IPS-20b (cell line): ENCODE data around the gene ACYP2.
"Not testable (repeated sequence)": the region's sequence is repeated elsewhere in the genome, so short reads cannot be mapped to it uniquely, and the experiment has no call there.

Experiments used
- H3K27ac ChIP-seq: one replicate; pipeline ENCODE4 v1.5.1; 2013; ENCODE audit warnings: low read length
- H3K27me3 ChIP-seq: 2 replicates; pipeline ENCODE4 v1.6.1; 2013; ENCODE audit warnings: mild to moderate bottlenecking, low read length, inconsistent platforms; ENCODE audit not compliant: insufficient read depth
- H3K36me3 ChIP-seq: 2 replicates; pipeline ENCODE4 v1.6.1; 2013; ENCODE audit warnings: low read depth, mild to moderate bottlenecking, inconsistent platforms, low read length, moderate library complexity; ENCODE audit not compliant: insufficient read depth
- H3K4me1 ChIP-seq: 2 replicates; pipeline ENCODE4 v1.6.1; 2013; ENCODE audit warnings: mild to moderate bottlenecking, control low read depth, inconsistent platforms, low read length, moderate library complexity; ENCODE audit not compliant: insufficient read depth
- H3K4me3 ChIP-seq: 2 replicates; pipeline ENCODE4 v1.5.1; 2013; ENCODE audit warnings: mild to moderate bottlenecking, low read length, inconsistent platforms
- H3K9ac ChIP-seq: 2 replicates; pipeline ENCODE4 v1.6.1; 2013; ENCODE audit warnings: low read depth, mild to moderate bottlenecking, inconsistent platforms, low read length, moderate library complexity
- H3K9me3 ChIP-seq: 2 replicates; pipeline ENCODE4 v1.6.1; 2013; ENCODE audit warnings: mild to moderate bottlenecking, low read depth, low read length, inconsistent platforms; ENCODE audit not compliant: insufficient read depth

Gene ACYP2

DNA sequence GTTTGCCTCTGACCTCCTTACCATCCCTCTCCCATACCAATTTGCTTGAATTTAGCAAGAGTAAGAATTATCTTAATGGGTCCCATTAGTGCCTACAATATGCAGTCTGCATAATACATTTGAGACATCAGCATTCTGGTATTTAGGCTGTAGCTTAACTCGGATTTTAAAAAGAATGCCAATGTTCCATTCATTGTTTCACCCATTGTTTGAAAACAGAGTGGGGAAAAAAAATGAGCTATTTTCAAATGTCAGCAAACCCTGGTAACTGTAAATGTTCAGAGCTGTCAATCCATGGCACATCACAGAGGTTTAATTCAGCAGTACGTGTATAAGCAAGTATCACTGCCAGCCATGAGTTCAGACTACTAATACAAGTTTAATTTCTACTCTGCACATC, 202.6 kb downstream of the ACYP2 start:
- H3K9me3 ChIP-seq, result no peaks in the 10 kb centered on the region
- no peak overlapping the region for H3K4me3 ChIP-seq

DNA sequence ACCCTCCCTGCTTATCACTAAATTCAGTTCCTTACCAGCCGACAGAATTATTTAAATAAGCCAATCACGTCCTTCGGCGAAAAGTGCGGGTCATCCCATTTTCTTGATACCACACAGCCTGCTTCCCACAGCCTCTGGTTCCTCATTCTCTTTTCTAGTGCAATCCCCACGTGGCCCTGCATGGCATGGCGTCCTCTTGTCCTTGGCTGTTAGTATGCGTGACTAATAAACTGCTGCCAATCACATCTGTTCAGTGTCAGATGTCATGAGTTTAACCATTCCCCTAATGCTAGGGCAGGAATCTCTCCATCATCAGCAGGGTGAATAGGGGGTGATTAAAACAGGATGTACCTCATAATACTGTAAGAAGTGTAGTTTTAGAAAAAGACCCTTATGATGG, 203.4 kb downstream of the ACYP2 start:
- Histone ChIP-seq H3K4me1 (no peaks in the 10 kb centered on the region), H3K27me3 (no peaks in the 10 kb centered on the region), H3K27ac (no peak overlapping the region), H3K36me3 (no peaks in the 10 kb centered on the region), H3K9ac (no peak overlapping the region), H3K4me3 (no peak overlapping the region), H3K9me3 (no peaks in the 10 kb centered on the region)

More for the DNA sequence above, 202.6 kb downstream of the ACYP2 start:
- Histone ChIP-seq H3K27me3 (no peaks in the 10 kb centered on the region), H3K36me3 (no peaks in the 10 kb centered on the region), H3K4me1 (no peaks in the 10 kb centered on the region), H3K9ac (no peak overlapping the region), H3K27ac (no peak overlapping the region)

DNA sequence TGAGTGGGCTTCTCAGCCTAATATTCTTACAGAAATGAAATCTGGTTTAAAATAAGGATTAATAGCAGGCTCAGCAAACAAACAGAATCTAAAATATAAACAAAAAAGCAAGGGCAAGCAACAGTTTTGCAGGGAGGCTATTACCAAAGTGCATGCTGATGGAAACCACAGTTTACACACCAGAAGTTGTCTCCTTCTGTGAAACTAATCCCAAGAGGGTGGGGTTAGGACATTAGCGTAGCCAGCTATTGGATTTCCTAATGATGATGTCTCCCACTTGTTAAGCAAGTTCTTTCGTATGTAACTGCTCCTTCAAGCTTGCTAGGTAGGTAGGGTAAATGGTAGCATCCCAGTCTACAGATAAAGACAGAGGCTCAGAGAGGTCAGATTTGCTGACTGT, 205.6 kb downstream of the ACYP2 start:
- H3K27me3 ChIP-seq, result no peaks in the 10 kb centered on the region
- no peak overlapping the region for H3K4me3 ChIP-seq
- H3K36me3 ChIP-seq, result no peaks in the 10 kb centered on the region

GRCh38 chr2:54324517-54324916, 209.1 kb downstream of the ACYP2 start:
- peaks cover 12% of the 10 kb centered on the region for H3K9me3 ChIP-seq
- H3K4me1 ChIP-seq, H3K27me3 ChIP-seq, H3K4me3 ChIP-seq, H3K9ac ChIP-seq, H3K27ac ChIP-seq, H3K36me3 ChIP-seq: not testable (repeated sequence)

More for the DNA sequence above, 205.6 kb downstream of the ACYP2 start:
- Histone ChIP-seq H3K9ac (no peak overlapping the region), H3K9me3 (peaks cover 12% of the 10 kb centered on the region), H3K27ac (no peak overlapping the region), H3K4me1 (no peaks in the 10 kb centered on the region)

GRCh38 chr2:54325148-54325547, 209.7 kb downstream of the ACYP2 start:
- peaks cover 14% of the 10 kb centered on the region for H3K27me3 ChIP-seq
- H3K9ac ChIP-seq, result no peak overlapping the region
- no peaks in the 10 kb centered on the region for H3K36me3 ChIP-seq
- H3K4me3 ChIP-seq, result no peak overlapping the region
- peaks cover 6% of the 10 kb centered on the region for H3K4me1 ChIP-seq
- no peak overlapping the region for H3K27ac ChIP-seq
- H3K9me3 ChIP-seq, result peaks cover 12% of the 10 kb centered on the region

GRCh38 chr2:54329482-54330161, 214.2 kb downstream of the ACYP2 start:
- peaks cover 12% of the 10 kb centered on the region for H3K9me3 ChIP-seq
- peak overlapping the region; percentile 81 for H3K4me3 ChIP-seq
- no peaks in the 10 kb centered on the region for H3K36me3 ChIP-seq
- H3K27me3 ChIP-seq, result peaks cover 31% of the 10 kb centered on the region
- peaks cover 6% of the 10 kb centered on the region for H3K4me1 ChIP-seq
- no peak overlapping the region for H3K27ac ChIP-seq
- peak overlapping the region; percentile 71; the same call in 1 of the 2 replicates for H3K9ac ChIP-seq

DNA sequence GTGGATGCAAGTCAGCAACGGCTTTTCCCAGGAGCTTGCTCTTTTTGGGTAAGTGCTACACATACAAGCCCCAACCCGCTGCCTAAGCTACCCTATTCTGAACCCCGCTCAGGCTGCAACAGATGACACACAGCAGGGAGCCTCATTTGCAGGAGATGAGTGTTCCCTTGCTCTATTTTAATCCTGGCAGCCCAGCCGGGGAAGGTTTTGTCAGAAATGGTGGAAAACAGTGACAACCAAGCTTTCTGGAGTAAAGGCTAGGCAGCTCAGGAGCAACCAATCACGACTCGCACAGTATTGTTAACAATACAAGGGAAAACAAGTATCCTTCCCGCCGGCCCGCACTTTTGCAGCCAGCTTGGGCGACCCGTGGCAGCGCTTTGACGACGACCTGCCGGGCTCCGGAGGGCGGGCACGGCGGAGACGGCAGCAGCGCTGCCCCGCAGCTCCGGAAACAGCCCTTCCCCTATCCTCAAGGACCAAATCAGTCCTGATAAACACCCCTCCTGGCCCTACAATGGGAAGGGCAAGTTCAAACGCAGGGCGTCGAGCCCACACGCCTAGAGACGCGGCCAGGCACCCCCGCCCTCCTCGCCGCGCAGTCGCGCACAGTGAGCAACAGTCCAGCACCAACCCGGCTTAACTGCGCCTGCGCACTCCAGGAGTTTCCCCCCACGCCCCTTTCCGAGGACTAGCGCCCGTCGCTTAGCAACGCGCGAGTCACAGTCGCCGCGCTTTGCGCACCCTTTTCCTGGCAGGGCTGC, 214.9 kb downstream of the ACYP2 start:
- Histone ChIP-seq H3K36me3 (no peaks in the 10 kb centered on the region), H3K27me3 (peaks cover 31% of the 10 kb centered on the region), H3K9me3 (peaks cover 4% of the 10 kb centered on the region; the same call in 1 of the 2 replicates), H3K4me1 (peaks cover 6% of the 10 kb centered on the region), H3K27ac (no peak overlapping the region), H3K9ac (peak overlapping the region; percentile 71; the same call in 1 of the 2 replicates), H3K4me3 (peak overlapping the region; percentile 81)

GRCh38 chr2:54330926-54331835, 215.8 kb downstream of the ACYP2 start:
- Histone ChIP-seq H3K4me1 (peaks cover 6% of the 10 kb centered on the region), H3K36me3 (no peaks in the 10 kb centered on the region), H3K27ac (no peak overlapping the region)

DNA sequence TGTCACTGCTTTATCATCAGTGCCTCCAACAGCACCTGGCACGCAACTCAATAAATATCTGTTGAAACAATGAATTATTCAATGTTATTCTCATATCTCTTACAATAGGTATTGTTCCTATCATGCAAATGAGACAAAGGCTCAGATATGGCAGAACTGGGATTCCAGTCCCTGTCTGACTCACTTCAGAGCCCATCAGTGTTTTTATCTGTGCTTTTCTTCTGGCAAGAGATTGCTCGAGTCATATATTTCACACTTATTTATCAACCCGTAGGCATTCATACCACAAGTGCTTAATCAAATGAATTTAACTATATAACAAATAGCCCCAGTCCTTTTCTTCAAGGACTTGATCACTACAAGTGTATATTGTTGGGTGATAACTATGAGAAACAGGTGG, 217.0 kb downstream of the ACYP2 start:
- H3K9ac ChIP-seq, result no peak overlapping the region
- no peaks in the 10 kb centered on the region for H3K9me3 ChIP-seq
- H3K4me1 ChIP-seq, result peaks cover 6% of the 10 kb centered on the region
- no peak overlapping the region for H3K4me3 ChIP-seq
- H3K36me3 ChIP-seq, result no peaks in the 10 kb centered on the region
- peaks cover 31% of the 10 kb centered on the region for H3K27me3 ChIP-seq
- no peak overlapping the region for H3K27ac ChIP-seq

More at GRCh38 chr2:54330926-54331835, 215.8 kb downstream of the ACYP2 start:
- Histone ChIP-seq H3K4me3 (peak overlapping the region; percentile 81), H3K27me3 (peaks cover 31% of the 10 kb centered on the region), H3K9ac (peak overlapping the region; percentile 39; the same call in 1 of the 2 replicates), H3K9me3 (no peaks in the 10 kb centered on the region)

DNA sequence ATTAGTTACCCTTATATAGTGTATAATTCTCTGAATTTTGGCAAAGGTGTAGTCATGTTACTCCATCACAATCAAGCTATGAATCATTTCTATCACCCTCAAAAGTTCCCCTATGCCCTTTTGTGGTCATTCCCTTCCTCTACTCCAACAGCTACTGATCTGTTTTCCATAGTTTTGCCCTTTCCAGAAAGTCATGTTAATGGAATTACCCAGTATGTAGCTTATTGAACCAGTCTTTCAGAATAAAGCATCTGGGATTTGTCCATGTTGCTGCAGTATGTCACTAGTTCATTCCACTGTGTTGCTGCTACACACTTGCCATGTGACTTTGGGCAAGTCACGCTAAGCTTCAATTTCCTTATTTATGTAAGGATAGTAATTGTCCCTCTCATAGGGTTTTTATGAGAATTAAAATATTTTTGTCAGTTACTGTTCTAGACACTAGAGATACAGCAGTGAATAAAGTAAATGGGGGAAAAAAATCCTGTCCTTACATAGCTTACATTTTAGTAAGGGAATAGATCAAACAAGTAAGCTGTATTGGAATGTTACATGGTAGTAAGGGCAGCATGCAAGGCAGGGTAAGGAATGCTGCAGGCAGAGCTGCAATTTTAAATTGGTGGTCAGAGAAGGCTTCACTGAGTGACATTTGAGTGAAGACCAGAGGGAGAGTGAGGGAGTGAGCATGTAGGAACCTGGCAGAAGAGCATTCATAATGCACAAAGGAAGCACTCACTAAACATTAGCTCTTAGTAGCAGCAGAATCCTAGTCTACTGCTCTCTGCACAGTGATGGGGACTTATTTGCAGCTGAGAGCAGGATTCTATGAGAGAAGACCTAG, 220.9 kb downstream of the ACYP2 start:
- H3K4me3 ChIP-seq, result no peak overlapping the region
- no peak overlapping the region for H3K9ac ChIP-seq
- no peaks in the 10 kb centered on the region for H3K4me1 ChIP-seq
- H3K27me3 ChIP-seq, result peaks cover 11% of the 10 kb centered on the region
- H3K27ac ChIP-seq, result no peak overlapping the region
- H3K36me3 ChIP-seq, result no peaks in the 10 kb centered on the region
- H3K9me3 ChIP-seq, result no peaks in the 10 kb centered on the region

GRCh38 chr2:54336977-54337255, 221.5 kb downstream of the ACYP2 start:
- no peak overlapping the region for H3K4me3 ChIP-seq
- no peak overlapping the region for H3K27ac ChIP-seq
- H3K9me3 ChIP-seq, result no peaks in the 10 kb centered on the region
- no peaks in the 10 kb centered on the region for H3K36me3 ChIP-seq
- H3K4me1 ChIP-seq, result no peaks in the 10 kb centered on the region
- no peak overlapping the region for H3K9ac ChIP-seq
- H3K27me3 ChIP-seq, result peaks cover 7% of the 10 kb centered on the region; the same call in 1 of the 2 replicates
